A549 treated with AZD9567 at 1 μM for 4 hours (cell line): ENCODE data around the gene BOD1L1. TPM values are rescaled to one million over a fixed set of nuclear protein-coding genes. Genes with fewer than 3 reads are reported as not detected.

Experiments
- total RNA-seq: library from RNA; stranded (reverse); fragments of 200-300 nt; extraction: Qiagen RNA extraction; gene quantifications from 5 replicates; pipeline ENCODE4 v1.2.3, GENCODE V29; 2022; ENCODE audit not compliant: insufficient read depth

BOD1L1 gene
- 13.8 to 17.9 TPM (median 14.5 TPM) in 5 replicates for total RNA-seq

GRCh38 chr4:13627606-13628311 is at the start of gene BOD1L1:
TSS of gene BOD1L1 (minus strand) at chr4:13627725. CDS start at chr4:13627587, 138 bp downstream.

GRCh38 chr4:13543839-13544605 is 83.5 kb downstream of the BOD1L1 start, which contains the start of gene NKX3-2:
TSS of gene NKX3-2 (minus strand) at chr4:13544508. CDS start at chr4:13544414, 94 bp downstream.

Other genes with a start within 250 kb of the BOD1L1 start
- 5.3 to 9.8 TPM (median 9.0 TPM) in 5 replicates for gene RAB28, start 143.4 kb downstream of the BOD1L1 start, total RNA-seq
- 0.05 to 0.12 TPM (median 0.10 TPM) in 4 of 5 replicates, not detected in the other for gene NKX3-2, start 83.2 kb downstream of the BOD1L1 start, total RNA-seq